BE2C (cell line): Measurements from ENCODE around the gene GPER1.

ENCODE experiments used
- DNase-seq: peaks from one replicate; pipeline ENCODE4 v3.0.0-alpha.2; 2020
- H3K27me3 ChIP-seq: fragments of 250-450 bp; sonication (Bioruptor Pico); 2 replicates; pipeline ENCODE4 v1.5.1; 2020; ENCODE audit warnings: mild to moderate bottlenecking
- H3K36me3 ChIP-seq: fragments of 250-450 bp; sonication (Bioruptor Pico); 2 replicates; pipeline ENCODE4 v1.5.1; 2020; ENCODE audit warnings: mild to moderate bottlenecking
- H3K4me1 ChIP-seq: fragments of 250-450 bp; sonication (Bioruptor Pico); 2 replicates; pipeline ENCODE4 v1.5.1; 2020
- H3K4me3 ChIP-seq: 2 replicates; pipeline ENCODE4 v1.5.1; 2011; ENCODE audit warnings: low read depth, low read length
- H3K9me3 ChIP-seq: fragments of 250-450 bp; sonication (Bioruptor Pico); 2 replicates; pipeline ENCODE4 v1.5.1; 2020
- CTCF ChIP-seq: IDR thresholded peaks from 2 replicates; pipeline ENCODE4 v1.5.1; 2012; ENCODE audit warnings: mild to moderate bottlenecking, low read depth, low read length

The GPER1 gene

GRCh38 chr7:1095621-1096155 is 7.8 kb downstream of the GPER1 start:
- Histone ChIP-seq H3K4me1 (peaks cover 21% of the 10 kb centered on the region), H3K4me3 (peak overlapping the region; percentile 61), H3K27me3 (no peaks in the 10 kb centered on the region), H3K9me3 (no peaks in the 10 kb centered on the region), H3K36me3 (peaks cover 10% of the 10 kb centered on the region)
- DNase-seq = peak; percentile 47
- TF ChIP-seq CTCF = peak; percentile 3; the same call in 1 of the 2 replicates

GRCh38 chr7:1096156-1097119 is 8.5 kb downstream of the GPER1 start:
- no peaks in the 10 kb centered on the region for H3K27me3 ChIP-seq
- H3K4me3 ChIP-seq = peak overlapping the region; percentile 61
- peaks cover 10% of the 10 kb centered on the region for H3K36me3 ChIP-seq
- peaks cover 29% of the 10 kb centered on the region for H3K4me1 ChIP-seq
- no peak for TF ChIP-seq CTCF
- H3K9me3 ChIP-seq = no peaks in the 10 kb centered on the region
- peak; percentile 58 for DNase-seq

GRCh38 chr7:1097120-1097504 is 9.2 kb downstream of the GPER1 start:
- DNase-seq = no peak
- H3K9me3 ChIP-seq = no peaks in the 10 kb centered on the region
- H3K4me3 ChIP-seq = no peak overlapping the region
- no peak for TF ChIP-seq CTCF
- peaks cover 6% of the 10 kb centered on the region for H3K36me3 ChIP-seq
- no peaks in the 10 kb centered on the region for H3K27me3 ChIP-seq
- peaks cover 34% of the 10 kb centered on the region for H3K4me1 ChIP-seq

GRCh38 chr7:1098243-1099153 is 10.6 kb downstream of the GPER1 start:
- Histone ChIP-seq H3K4me3 (no peak overlapping the region), H3K36me3 (no peaks in the 10 kb centered on the region; the same call in 1 of the 2 replicates), H3K4me1 (peaks cover 34% of the 10 kb centered on the region), H3K27me3 (no peaks in the 10 kb centered on the region), H3K9me3 (no peaks in the 10 kb centered on the region)
- no peak for TF ChIP-seq CTCF
- no peak for DNase-seq

- peaks cover 34% of the 10 kb centered on the region for H3K4me1 ChIP-seq
- H3K27me3 ChIP-seq = no peaks in the 10 kb centered on the region
- TF ChIP-seq CTCF = no peak
- no peaks in the 10 kb centered on the region; the same call in 1 of the 2 replicates for H3K36me3 ChIP-seq
- no peak overlapping the region for H3K4me3 ChIP-seq
- H3K9me3 ChIP-seq = no peaks in the 10 kb centered on the region
- DNase-seq = no peak
These were observed 11.2 kb downstream of the GPER1 start for GRCh38 chr7:1099154-1099542.
